A549 treated with GW870086 at 1 μM for 4 hours (cell line): ENCODE results near the gene CPNE8. TPM values are rescaled to one million over a fixed set of nuclear protein-coding genes. Genes with fewer than 3 reads are reported as not detected.

Experiments used
- total RNA-seq: library from RNA; stranded (reverse); fragments of 200-300 nt; extraction: Qiagen RNA extraction; gene quantifications from 5 replicates; pipeline ENCODE4 v1.2.3, GENCODE V29; 2022; ENCODE audit warnings: low read depth

The CPNE8 gene
- total RNA-seq: 9.3 to 11.0 TPM (median 10.0 TPM) in 5 replicates

DNA sequence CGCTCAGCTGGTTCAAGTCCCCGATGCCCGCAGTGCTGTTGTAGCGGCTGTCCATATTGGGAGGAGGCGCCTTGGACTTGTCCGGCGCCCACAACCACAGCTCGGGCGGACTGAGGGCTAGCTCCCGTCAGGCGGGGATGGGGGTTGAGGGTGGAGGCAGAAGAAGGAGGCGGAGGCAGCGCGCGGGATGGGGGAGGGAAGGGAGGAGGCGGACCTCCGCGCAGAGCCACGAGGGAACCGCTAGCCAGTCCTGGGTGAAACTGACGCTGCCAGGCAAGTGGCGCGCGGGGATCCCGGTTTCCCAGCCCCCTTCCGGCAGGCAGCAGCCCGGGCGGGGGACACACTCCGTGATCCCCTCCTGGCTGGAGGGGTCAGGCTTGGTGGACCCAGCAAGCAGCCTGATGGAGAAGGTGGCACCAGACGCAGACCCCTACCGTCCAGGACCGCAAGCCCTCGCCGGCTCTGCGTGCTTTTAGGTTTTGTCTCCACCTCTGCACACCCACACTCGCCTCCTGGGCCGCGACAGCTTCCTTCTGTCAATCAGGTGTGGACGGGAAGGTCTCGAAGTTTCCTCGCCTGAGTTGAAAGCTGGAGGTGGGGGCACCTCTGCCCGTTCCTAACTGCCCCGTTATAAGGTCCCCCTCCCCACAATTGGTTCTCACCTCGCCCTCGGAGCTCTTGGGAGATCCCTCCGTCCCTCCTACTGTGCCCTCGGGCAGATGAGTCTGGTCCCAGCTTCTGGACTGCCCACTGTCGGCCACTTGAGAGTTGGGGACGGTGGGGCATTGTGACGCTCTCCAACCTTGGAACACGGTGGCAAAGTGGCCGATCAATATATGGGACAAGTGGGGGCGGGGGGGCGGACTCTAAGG lies at the start of gene CPNE8:
Gene CPNE8 (minus strand): TSS at position 112 of the 872 bp plus-strand sequence. CDS start 57 bp downstream, at position 55.

